ENCODE data around the gene TLR10. TPM values are rescaled to one million over a fixed set of nuclear protein-coding genes. Genes with fewer than 3 reads are reported as not detected.

TLR10 gene
- total and polyA plus RNA-seq, 2 experiments from 2014 or later = not detected

GRCh38 chr4:38735870-38736269 lies 46.9 kb downstream of the TLR10 start:
- H3K4me2 ChIP-seq (ENCODE audit: unreplicated experiment) = no peak overlapping the region
- no peak for TF ChIP-seq EZH2 (IDR thresholded peaks at IDR 0.05; ENCODE audit: insufficient read depth, poor library complexity, severe bottlenecking)
- no peak for TF ChIP-seq EZH2phosphoT487 (IDR thresholded peaks at IDR 0.05; ENCODE audit: insufficient read depth, low read depth)
- H3K27me3 ChIP-seq (replicated peaks; ENCODE audit: insufficient read depth) = no peaks in the 10 kb centered on the region
- in situ Hi-C loops (cut with MboI) = loop anchor here (10.0 kb wide), 1 partner anchor 551 kb away; no protein-coding TSS in a partner anchor
- DNase-seq = no peak
- peaks cover 5% of the 10 kb centered on the region; the same call in 1 of the 2 replicates for H3F3A ChIP-seq (ENCODE audit: insufficient read depth)
- no peaks in the 10 kb centered on the region for H3K9me3 ChIP-seq (ENCODE audit: low read depth)
- no peaks in the 10 kb centered on the region for H3K9me2 ChIP-seq (ENCODE audit: insufficient read depth)
- no peaks in the 10 kb centered on the region for H4K20me1 ChIP-seq (ENCODE audit: insufficient read depth)
- H3K36me3 ChIP-seq (ENCODE audit: low read depth) = no peaks in the 10 kb centered on the region
- H3K79me2 ChIP-seq (ENCODE audit: insufficient read depth) = no peaks in the 10 kb centered on the region
- no peak overlapping the region for H3K27ac ChIP-seq
- no peak overlapping the region for H3K9ac ChIP-seq
- H3K4me1 ChIP-seq (ENCODE audit: insufficient read depth) = peaks cover under 1% of the 10 kb centered on the region
- no peak overlapping the region for H3K4me3 ChIP-seq
- no peak overlapping the region for H2AFZ ChIP-seq
- WGBS, 2 experiments (ENCODE audit: low coverage in 1 of 2, low lambda C conversion rate in 2 of 2, missing lambda C conversion rate in 2 of 2) = 81 to 95% methylated on average over 3 of the region's 3 CpGs

- no peak overlapping the region for H3K27ac ChIP-seq
- 46 to 51% methylated on average over 2 of the region's 2 CpGs for WGBS, 2 experiments (ENCODE audit: low coverage in 1 of 2, low lambda C conversion rate in 2 of 2, missing lambda C conversion rate in 2 of 2)
- TF ChIP-seq EZH2 (IDR thresholded peaks at IDR 0.05; ENCODE audit: insufficient read depth, poor library complexity, severe bottlenecking) (no peak), EZH2phosphoT487 (IDR thresholded peaks at IDR 0.05; ENCODE audit: insufficient read depth, low read depth) (no peak)
- H3K79me2 ChIP-seq (ENCODE audit: insufficient read depth) = no peaks in the 10 kb centered on the region
- peaks cover 8% of the 10 kb centered on the region for H3K4me1 ChIP-seq (ENCODE audit: insufficient read depth)
- no peak overlapping the region for H2AFZ ChIP-seq
- H3K27me3 ChIP-seq (replicated peaks; ENCODE audit: insufficient read depth) = no peaks in the 10 kb centered on the region
- H3K4me3 ChIP-seq = no peak overlapping the region
- peak; percentile 58 for DNase-seq
- H3K9me3 ChIP-seq (ENCODE audit: low read depth) = no peaks in the 10 kb centered on the region
- in situ Hi-C loops (cut with MboI) = loop anchor here (10.0 kb wide), 1 partner anchor 550 kb away; no protein-coding TSS in a partner anchor
- peaks cover 10% of the 10 kb centered on the region; the same call in 1 of the 2 replicates for H3F3A ChIP-seq (ENCODE audit: insufficient read depth)
- no peaks in the 10 kb centered on the region for H4K20me1 ChIP-seq (ENCODE audit: insufficient read depth)
- H3K4me2 ChIP-seq (ENCODE audit: unreplicated experiment) = no peak overlapping the region
- no peaks in the 10 kb centered on the region for H3K9me2 ChIP-seq (ENCODE audit: insufficient read depth)
- H3K9ac ChIP-seq = no peak overlapping the region
- no peaks in the 10 kb centered on the region for H3K36me3 ChIP-seq (ENCODE audit: low read depth)
Measured at GRCh38 chr4:38734911-38735310, 47.9 kb downstream of the TLR10 start.

DNA sequence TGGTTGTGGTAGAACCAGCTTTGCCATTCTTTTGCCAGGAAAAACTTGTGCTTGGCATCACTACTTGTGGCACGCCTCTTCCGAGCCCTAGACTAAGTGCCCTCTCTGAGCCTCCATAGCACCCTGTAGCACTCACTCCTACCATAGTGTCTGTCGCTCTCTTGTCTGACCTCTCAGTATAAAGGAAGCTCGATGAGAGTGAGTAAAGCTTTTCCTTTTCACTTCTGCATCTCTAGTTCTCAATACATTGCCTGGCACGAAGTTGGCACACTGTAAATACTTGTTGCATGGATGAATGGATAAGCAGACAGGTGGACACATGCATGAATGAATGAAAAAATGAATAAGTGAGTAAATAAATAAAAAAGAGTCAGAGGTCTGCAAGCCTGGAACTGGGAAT lies 48.3 kb downstream of the TLR10 start:
- no peaks in the 10 kb centered on the region for H3K36me3 ChIP-seq (ENCODE audit: low read depth)
- no peaks in the 10 kb centered on the region for H3K9me2 ChIP-seq (ENCODE audit: insufficient read depth)
- no peak for DNase-seq
- H3K27ac ChIP-seq = no peak overlapping the region
- peaks cover 10% of the 10 kb centered on the region; the same call in 1 of the 2 replicates for H3F3A ChIP-seq (ENCODE audit: insufficient read depth)
- no peak overlapping the region for H2AFZ ChIP-seq
- in situ Hi-C loops (cut with MboI) = loop anchor here (10.0 kb wide), 1 partner anchor 550 kb away; no protein-coding TSS in a partner anchor
- H3K4me1 ChIP-seq (ENCODE audit: insufficient read depth) = peaks cover 8% of the 10 kb centered on the region
- no peaks in the 10 kb centered on the region for H3K9me3 ChIP-seq (ENCODE audit: low read depth)
- no peak overlapping the region for H3K4me2 ChIP-seq (ENCODE audit: unreplicated experiment)
- H3K9ac ChIP-seq = no peak overlapping the region
- WGBS, 2 experiments (ENCODE audit: low coverage in 1 of 2, low lambda C conversion rate in 2 of 2, missing lambda C conversion rate in 2 of 2) = 93 to 96% methylated on average over 5 of the region's 5 CpGs
- TF ChIP-seq EZH2phosphoT487 (IDR thresholded peaks at IDR 0.05; ENCODE audit: insufficient read depth, low read depth) = no peak
- no peak for TF ChIP-seq EZH2 (IDR thresholded peaks at IDR 0.05; ENCODE audit: insufficient read depth, poor library complexity, severe bottlenecking)
- no peaks in the 10 kb centered on the region for H3K79me2 ChIP-seq (ENCODE audit: insufficient read depth)
- no peaks in the 10 kb centered on the region for H3K27me3 ChIP-seq (replicated peaks; ENCODE audit: insufficient read depth)
- no peaks in the 10 kb centered on the region for H4K20me1 ChIP-seq (ENCODE audit: insufficient read depth)
- no peak overlapping the region for H3K4me3 ChIP-seq

GRCh38 chr4:38733663-38734062 lies 49.1 kb downstream of the TLR10 start:
- Histone ChIP-seq H3K9me2 (ENCODE audit: insufficient read depth) (no peaks in the 10 kb centered on the region), H2AFZ (no peak overlapping the region), H3K4me3 (no peak overlapping the region), H3K4me1 (ENCODE audit: insufficient read depth) (peaks cover 8% of the 10 kb centered on the region), H3K36me3 (ENCODE audit: low read depth) (no peaks in the 10 kb centered on the region), H3K9ac (no peak overlapping the region), H3K79me2 (ENCODE audit: insufficient read depth) (no peaks in the 10 kb centered on the region), H3K4me2 (ENCODE audit: unreplicated experiment) (no peak overlapping the region), H3K27ac (no peak overlapping the region), H3K9me3 (ENCODE audit: low read depth) (no peaks in the 10 kb centered on the region), H3K27me3 (replicated peaks; ENCODE audit: insufficient read depth) (no peaks in the 10 kb centered on the region), H3F3A (ENCODE audit: insufficient read depth) (peaks cover 10% of the 10 kb centered on the region; the same call in 1 of the 2 replicates), H4K20me1 (ENCODE audit: insufficient read depth) (no peaks in the 10 kb centered on the region)
- no peak for TF ChIP-seq EZH2 (IDR thresholded peaks at IDR 0.05; ENCODE audit: insufficient read depth, poor library complexity, severe bottlenecking)
- no peak for TF ChIP-seq EZH2phosphoT487 (IDR thresholded peaks at IDR 0.05; ENCODE audit: insufficient read depth, low read depth)
- no peak for DNase-seq
- in situ Hi-C loops (cut with MboI) = loop anchor here (10.0 kb wide), 1 partner anchor 549 kb away; no protein-coding TSS in a partner anchor
- 66 to 87% methylated on average over 2 of the region's 2 CpGs for WGBS, 2 experiments (ENCODE audit: low coverage in 1 of 2, low lambda C conversion rate in 2 of 2, missing lambda C conversion rate in 2 of 2)

Data from GM23248 (cell line).